GM10248 (cell line): Measurements from ENCODE around the gene CC2D2A.
"Not testable (repeated sequence)": the region's sequence is repeated elsewhere in the genome, so short reads cannot be mapped to it uniquely, and the experiment has no call there.

ENCODE experiments used
- CTCF ChIA-PET: fragments of 300-600 bp; sonication (Branson Sonifier 250); formaldehyde crosslinking; extraction: SDS; loops from one replicate; lab custom pipeline; 2021; ENCODE audit warnings: antibody characterized with exemption; lab: Yijun Ruan, JAX
- POLR2A ChIA-PET: fragments of 350-650 bp; sonication (Branson Sonifier 250); formaldehyde crosslinking; extraction: SDS; loops from one replicate; lab custom pipeline; 2020; ENCODE audit warnings: antibody characterized with exemption; lab: Yijun Ruan, JAX
- DNase-seq: peaks from one replicate; pipeline ENCODE4 v3.0.0; 2012; ENCODE audit errors: extremely low spot score
- CTCF ChIP-seq: IDR thresholded peaks from 2 replicates; pipeline ENCODE4 v1.5.1; 2012; ENCODE audit warnings: mild to moderate bottlenecking, low read depth; ENCODE audit errors: extremely low read depth, missing control alignments, control extremely low read depth

Gene CC2D2A

GRCh38 chr4:15612136-15612535 lies 142.5 kb downstream of the CC2D2A start:
- ChIA-PET POLR2A (no interaction called here), CTCF (interaction anchor here (3.3 kb wide), 1 partner anchor 14 kb away, joined by 14 read pairs; no protein-coding TSS in a partner anchor)
- DNase-seq = no peak
- TF ChIP-seq CTCF = no peak

- CTCF ChIA-PET, POLR2A ChIA-PET, DNase-seq: not testable (repeated sequence)
Observed at GRCh38 chr4:15614891-15615290, 145.2 kb downstream of the CC2D2A start.

GRCh38 chr4:15617407-15617806 lies 147.7 kb downstream of the CC2D2A start:
- CTCF ChIA-PET, POLR2A ChIA-PET, DNase-seq: not testable (repeated sequence)

DNA sequence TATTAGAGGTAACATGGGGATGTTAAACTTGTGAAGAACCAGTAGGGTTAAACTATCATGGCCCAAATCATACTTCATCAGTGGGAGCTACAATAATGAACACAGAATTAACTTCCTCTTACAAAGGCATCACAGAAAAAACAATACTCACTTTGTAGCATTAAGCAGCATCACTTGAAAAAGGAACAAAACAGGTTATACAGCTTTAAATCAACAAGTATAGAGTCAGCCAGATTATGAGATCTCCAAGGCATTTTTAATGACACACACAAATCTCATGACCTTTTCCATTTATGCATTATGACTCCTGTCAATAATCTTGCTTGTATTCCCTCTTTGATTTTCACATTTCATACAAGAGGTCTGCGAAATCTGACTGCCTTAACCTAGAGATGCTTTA lies 167.1 kb downstream of the CC2D2A start:
- DNase-seq = no peak
- CTCF ChIA-PET = interaction anchor here (0.8 to 3.1 kb wide), 4 partner anchors 10 to 63 kb away, joined by 3 to 16 read pairs (median 4); no protein-coding TSS in a partner anchor
- POLR2A ChIA-PET = no interaction called here
- TF ChIP-seq CTCF = no peak

DNA sequence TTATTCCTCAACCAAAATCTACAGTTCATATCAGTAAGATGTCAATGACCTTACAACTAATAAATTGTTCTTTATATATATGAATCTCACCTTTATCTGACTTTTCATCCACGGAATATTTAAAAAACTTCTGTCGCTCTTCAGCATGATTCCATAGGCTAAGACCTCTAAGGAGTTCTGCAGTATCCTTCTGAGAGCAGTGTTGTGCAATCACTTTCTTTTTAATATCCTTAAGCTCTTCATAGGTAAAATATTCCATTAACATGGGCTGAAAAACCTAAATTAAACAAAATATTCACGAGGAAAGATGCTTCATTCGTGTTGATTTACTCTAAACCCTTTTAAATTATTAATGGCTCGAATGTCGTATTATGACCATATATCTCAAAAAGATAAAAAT lies 168.7 kb downstream of the CC2D2A start:
- no peak for DNase-seq
- ChIA-PET CTCF (interaction anchor here (1.1 to 3.1 kb wide), 2 partner anchors 12 to 15 kb away, joined by 3 to 16 read pairs; no protein-coding TSS in a partner anchor), POLR2A (no interaction called here)
- TF ChIP-seq CTCF = no peak

DNA sequence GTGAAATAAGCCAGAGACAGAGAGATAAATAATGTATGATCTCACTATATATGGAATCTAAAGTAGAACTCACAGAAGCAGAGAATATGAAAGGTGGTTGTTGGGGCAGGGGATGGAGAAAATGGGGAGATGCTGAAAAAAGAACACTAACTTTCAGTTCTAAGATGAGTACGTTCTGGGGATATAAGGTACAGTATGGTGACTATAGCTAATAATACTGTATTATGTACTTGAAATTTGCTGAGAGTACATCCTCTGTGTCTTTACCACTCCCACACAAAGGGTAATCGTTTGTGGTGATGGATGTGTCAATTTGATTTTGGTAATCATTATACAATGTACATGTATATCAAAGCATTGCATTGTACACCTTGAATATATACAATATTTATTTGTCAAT lies 178.9 kb downstream of the CC2D2A start:
- CTCF ChIA-PET = interaction anchor here (1.6 to 2.0 kb wide), 2 partner anchors 8 to 29 kb away, joined by 3 to 4 read pairs; no protein-coding TSS in a partner anchor
- POLR2A ChIA-PET = no interaction called here
- no peak for TF ChIP-seq CTCF
- DNase-seq = no peak

DNA sequence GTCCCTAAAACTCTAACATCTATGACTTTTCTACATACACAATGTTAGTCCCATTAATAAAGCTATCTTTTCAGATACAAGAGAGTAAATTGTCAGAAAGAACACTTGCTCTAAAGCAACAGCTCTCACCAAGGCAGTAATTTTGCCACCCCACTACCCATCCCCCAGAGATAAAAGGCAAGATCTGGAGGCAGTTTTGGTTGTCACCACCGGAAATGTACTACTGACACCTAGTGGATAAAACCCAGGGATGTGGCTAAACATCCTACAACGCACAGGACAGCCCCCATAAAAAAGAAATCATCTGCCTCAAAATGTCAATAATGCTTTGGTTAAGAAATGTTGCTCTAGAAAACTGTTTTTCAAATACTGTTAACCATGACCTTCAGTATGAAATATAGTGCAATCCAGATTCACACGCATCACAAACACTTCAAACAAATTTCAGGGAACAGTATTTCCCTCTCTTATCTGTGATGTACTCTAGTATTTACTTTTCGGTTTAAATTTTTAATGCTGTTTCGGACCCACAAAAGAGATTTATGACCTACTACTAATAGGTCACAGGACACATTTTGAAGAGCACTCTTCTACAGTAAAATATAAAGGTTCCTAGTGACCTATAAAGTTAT lies 180.3 kb downstream of the CC2D2A start:
- peak; percentile 69 for TF ChIP-seq CTCF
- peak; percentile 27 for DNase-seq
- ChIA-PET POLR2A (no interaction called here), CTCF (interaction anchor here (0.7 to 2.6 kb wide), 8 partner anchors 8 to 171 kb away, joined by 3 to 16 read pairs (median 4); no protein-coding TSS in a partner anchor)
